Subcutaneous abdominal adipose tissue (tissue), 5 donors: ENCODE results near the gene FAM168A.

Experiments used
- H3K27ac ChIP-seq: one replicate; pipeline ENCODE4 v1.7.0; 2013; ENCODE audit warnings: low read depth, mild to moderate bottlenecking, inconsistent platforms, low read length, moderate library complexity
- H3K27me3 ChIP-seq, 5 donors: one replicate each; pipeline ENCODE4 v1.7.0; 2013; ENCODE audit warnings: low read length in 5 of 5, inconsistent platforms in 1 of 5; ENCODE audit not compliant: control insufficient read depth in 5 of 5, insufficient read depth in 4 of 5
- H3K36me3 ChIP-seq, 5 donors: one replicate each; pipeline ENCODE4 v1.7.0; 2013; ENCODE audit warnings: low read length in 5 of 5; ENCODE audit not compliant: control insufficient read depth in 5 of 5, insufficient read depth in 5 of 5
- H3K4me1 ChIP-seq, 5 donors: one replicate each; pipeline ENCODE4 v1.7.0; 2013; ENCODE audit warnings: low read length in 5 of 5, mild to moderate bottlenecking in 3 of 5, moderate library complexity in 1 of 5; ENCODE audit not compliant: control insufficient read depth in 5 of 5, insufficient read depth in 5 of 5
- H3K4me3 ChIP-seq, 5 donors: one replicate each; pipeline ENCODE4 v1.7.0; 2013; ENCODE audit warnings: low read length in 5 of 5, low read depth in 1 of 5
- H3K9ac ChIP-seq, 5 donors: one replicate each; pipeline ENCODE4 v1.7.0; 2013; ENCODE audit warnings: low read length in 5 of 5, mild to moderate bottlenecking in 4 of 5, moderate library complexity in 3 of 5
- H3K9me3 ChIP-seq, 5 donors: one replicate each; pipeline ENCODE4 v1.7.0; 2013; ENCODE audit warnings: low read length in 5 of 5; ENCODE audit not compliant: control insufficient read depth in 5 of 5
- donor health status: healthy.
- donor health status: healthy.
- donor health status: healthy.
- donor health status: healthy.
- donor health status: healthy.

FAM168A gene

DNA sequence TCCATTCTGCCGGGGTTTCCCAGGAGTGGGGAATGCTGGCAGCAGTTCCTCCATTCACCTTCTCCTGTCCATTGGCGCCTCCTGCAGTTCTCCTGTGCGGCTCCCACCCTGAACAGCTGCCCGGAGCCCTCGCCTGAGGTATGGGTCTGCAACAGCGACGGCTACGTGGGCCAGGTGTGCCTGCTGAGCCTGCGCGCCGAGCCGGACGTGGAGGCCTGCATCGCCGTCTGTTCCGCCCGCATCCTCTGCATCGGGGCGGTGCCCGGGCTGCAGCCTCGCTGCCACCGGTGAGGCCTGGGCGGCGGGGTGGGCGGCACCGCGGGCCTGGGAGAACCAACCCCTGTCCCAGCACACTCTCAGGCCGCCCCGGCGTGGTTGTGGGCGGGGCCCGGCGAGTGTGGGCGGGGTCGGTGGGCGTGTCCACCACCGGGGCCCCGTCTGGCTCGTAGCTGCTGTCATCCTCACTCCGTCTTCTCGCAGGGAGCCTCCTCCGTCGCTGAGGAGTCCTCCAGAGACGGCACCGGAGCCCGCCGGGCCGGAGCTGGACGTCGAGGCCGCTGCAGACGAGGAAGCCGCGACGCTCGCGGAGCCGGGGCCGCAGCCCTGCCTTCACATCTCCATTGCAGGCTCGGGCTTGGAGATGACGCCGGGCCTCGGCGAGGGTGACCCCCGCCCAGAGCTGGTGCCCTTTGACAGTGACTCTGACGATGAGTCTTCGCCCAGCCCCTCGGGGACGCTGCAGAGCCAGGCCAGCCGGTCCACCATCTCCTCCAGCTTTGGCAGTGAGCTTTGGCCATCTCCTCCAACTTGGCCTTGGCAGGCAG, 235.7 kb downstream of the FAM168A start:
- H3K4me3 ChIP-seq = no peak overlapping the region
- no peaks in the 10 kb centered on the region for H3K27me3 ChIP-seq
- H3K4me1 ChIP-seq = peaks cover 2 to 29% (median 20%) of the 10 kb centered on the region in 5 donors
- no peak overlapping the region for H3K27ac ChIP-seq
- H3K9me3 ChIP-seq = no peaks in the 10 kb centered on the region
- H3K36me3 ChIP-seq = peaks cover 0 to 74% (median 63%) of the 10 kb centered on the region in 5 donors
- H3K9ac ChIP-seq = no peak overlapping the region

DNA sequence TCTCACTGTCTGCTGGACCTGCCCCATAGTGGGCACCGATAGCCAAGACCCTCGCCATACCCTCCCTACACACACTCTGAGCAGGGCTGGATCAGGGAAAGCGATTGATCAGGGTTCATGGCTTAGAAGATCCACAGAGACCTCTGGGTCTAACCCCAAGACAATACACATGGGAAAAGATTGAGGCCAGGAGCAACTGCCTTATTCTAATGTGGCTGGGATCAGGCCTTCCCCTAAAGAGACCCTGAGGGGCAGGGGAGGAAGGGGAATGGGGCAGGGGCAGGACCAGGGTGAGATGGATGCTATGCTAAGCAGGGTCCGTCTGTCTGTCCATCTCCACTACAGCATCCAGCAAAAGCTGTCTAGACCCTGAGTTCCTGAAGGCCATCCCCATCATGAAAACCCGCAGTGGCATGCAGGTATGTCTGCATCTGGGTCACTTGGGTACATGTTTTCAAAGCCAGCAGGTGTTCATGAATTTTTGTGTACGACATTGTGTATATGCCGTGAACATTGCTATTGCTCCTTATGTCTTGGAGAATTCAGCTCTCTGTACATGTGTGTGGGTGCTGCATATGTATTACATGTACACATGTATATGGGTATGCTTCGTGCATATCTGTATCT, 237.1 kb downstream of the FAM168A start:
- H3K27me3 ChIP-seq = no peaks in the 10 kb centered on the region
- no peak overlapping the region for H3K9ac ChIP-seq
- no peak overlapping the region for H3K27ac ChIP-seq
- no peaks in the 10 kb centered on the region for H3K9me3 ChIP-seq
- no peak overlapping the region for H3K4me3 ChIP-seq
- H3K4me1 ChIP-seq = peaks cover 0 to 21% (median 17%) of the 10 kb centered on the region in 5 donors
- H3K36me3 ChIP-seq = peaks cover 0 to 82% (median 72%) of the 10 kb centered on the region in 5 donors

- Histone ChIP-seq H3K27ac (peak overlapping the region; percentile 65), H3K4me1 (peaks cover 0 to 18% (median 17%) of the 10 kb centered on the region in 5 donors), H3K4me3 (peak overlapping the region in 1 of 5 donors; percentile 13), H3K27me3 (no peaks in the 10 kb centered on the region), H3K9me3 (no peaks in the 10 kb centered on the region), H3K9ac (peak overlapping the region in 2 of 5 donors; percentile 48 to 57), H3K36me3 (peaks cover 0 to 82% (median 72%) of the 10 kb centered on the region in 5 donors)
Observed at GRCh38 chr11:73359930-73360742, 237.8 kb downstream of the FAM168A start.

- H3K36me3 ChIP-seq = peaks cover 0 to 78% (median 64%) of the 10 kb centered on the region in 5 donors
- peak overlapping the region in 2 of 5 donors; percentile 13 to 15 for H3K4me3 ChIP-seq
- H3K4me1 ChIP-seq = peaks cover 0 to 18% (median 17%) of the 10 kb centered on the region in 5 donors
- no peaks in the 10 kb centered on the region for H3K27me3 ChIP-seq
- H3K9ac ChIP-seq = peak overlapping the region in 1 of 5 donors; percentile 57
- peak overlapping the region; percentile 65 for H3K27ac ChIP-seq
- no peaks in the 10 kb centered on the region for H3K9me3 ChIP-seq
Observed at GRCh38 chr11:73359341-73359740, 238.6 kb downstream of the FAM168A start.

DNA sequence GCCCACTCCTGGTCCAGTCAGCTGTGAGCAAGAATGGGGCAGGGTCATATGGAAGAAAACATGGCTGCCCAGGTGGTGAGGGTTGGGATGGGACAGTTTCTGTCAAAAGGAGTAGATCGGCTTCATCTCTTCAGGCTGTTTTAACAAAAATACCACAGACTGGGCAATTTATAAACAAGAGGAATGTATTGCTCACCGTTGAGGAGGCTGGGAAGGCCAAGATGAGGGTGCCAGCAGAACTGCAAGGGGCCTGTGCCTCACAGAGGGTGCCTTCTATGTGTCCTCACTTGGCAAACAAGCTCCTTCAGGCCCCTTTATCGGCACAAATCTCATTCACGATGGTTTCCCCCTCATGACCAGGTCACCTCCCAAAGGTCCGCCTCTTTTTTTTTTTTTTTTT, 239.8 kb downstream of the FAM168A start:
- peaks cover 0 to 70% (median 56%) of the 10 kb centered on the region in 5 donors for H3K36me3 ChIP-seq
- H3K9me3 ChIP-seq = no peaks in the 10 kb centered on the region
- H3K27ac ChIP-seq = no peak overlapping the region
- H3K4me3 ChIP-seq = no peak overlapping the region
- no peak overlapping the region for H3K9ac ChIP-seq
- H3K4me1 ChIP-seq = peaks cover 0 to 18% (median 17%) of the 10 kb centered on the region in 5 donors
- no peaks in the 10 kb centered on the region for H3K27me3 ChIP-seq

DNA sequence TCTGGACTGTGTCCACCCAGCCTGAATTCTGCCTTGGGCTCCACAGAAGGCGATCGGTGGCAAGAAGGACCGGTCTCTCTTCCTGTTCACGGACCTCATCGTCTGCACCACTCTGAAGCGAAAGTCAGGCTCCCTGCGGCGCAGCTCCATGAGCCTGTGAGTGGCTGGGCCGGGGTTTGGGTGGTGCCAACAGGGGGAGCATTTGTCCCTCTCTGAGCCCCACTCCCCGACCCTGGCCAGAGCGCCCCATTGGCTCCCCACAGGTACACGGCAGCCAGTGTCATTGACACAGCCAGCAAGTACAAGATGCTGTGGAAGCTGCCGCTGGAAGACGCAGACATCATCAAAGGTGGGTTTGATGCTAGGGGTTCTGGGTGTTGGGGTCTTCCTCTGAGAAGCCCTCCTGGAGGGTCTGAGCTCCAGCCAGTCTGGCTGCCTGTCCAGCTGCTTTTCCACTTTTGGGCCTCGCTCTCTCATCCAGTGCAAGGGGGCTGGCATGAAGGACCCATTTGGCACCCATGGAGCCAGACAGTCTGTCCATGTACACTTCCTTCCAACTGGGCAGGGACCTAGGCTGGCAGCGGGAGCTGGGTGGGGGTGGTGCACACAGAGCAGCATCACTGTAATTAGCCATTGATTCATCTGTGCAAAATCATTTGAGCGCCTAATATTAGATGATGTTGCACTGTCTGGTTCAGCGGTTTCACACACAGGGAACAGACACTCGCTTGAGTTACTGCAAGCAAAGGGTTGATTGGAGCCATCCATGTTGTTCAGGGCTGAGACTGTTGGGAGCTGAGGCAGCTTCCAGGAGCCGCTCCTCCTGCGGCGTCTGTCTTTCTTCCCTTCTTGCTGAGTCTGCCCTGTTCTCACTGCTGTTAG, 240.7 kb downstream of the FAM168A start:
- peaks cover 0 to 18% (median 17%) of the 10 kb centered on the region in 5 donors for H3K4me1 ChIP-seq
- H3K4me3 ChIP-seq = no peak overlapping the region
- no peaks in the 10 kb centered on the region for H3K9me3 ChIP-seq
- H3K36me3 ChIP-seq = peaks cover 0 to 69% (median 53%) of the 10 kb centered on the region in 5 donors
- no peak overlapping the region for H3K9ac ChIP-seq
- no peaks in the 10 kb centered on the region for H3K27me3 ChIP-seq
- no peak overlapping the region for H3K27ac ChIP-seq

- no peak overlapping the region for H3K27ac ChIP-seq
Observed at GRCh38 chr11:73355109-73355508, 242.8 kb downstream of the FAM168A start.

GRCh38 chr11:73353422-73353821, 244.5 kb downstream of the FAM168A start:
- Histone ChIP-seq H3K4me1 (peaks cover 0 to 5% (median 0%) of the 10 kb centered on the region in 5 donors), H3K36me3 (peaks cover 0 to 51% (median 35%) of the 10 kb centered on the region in 5 donors), H3K9me3 (no peaks in the 10 kb centered on the region), H3K9ac (no peak overlapping the region), H3K4me3 (no peak overlapping the region), H3K27ac (no peak overlapping the region), H3K27me3 (no peaks in the 10 kb centered on the region)

More at GRCh38 chr11:73355109-73355508, 242.8 kb downstream of the FAM168A start:
- H3K4me3 ChIP-seq = no peak overlapping the region
- H3K4me1 ChIP-seq = peaks cover 0 to 19% (median 16%) of the 10 kb centered on the region in 5 donors
- H3K9me3 ChIP-seq = no peaks in the 10 kb centered on the region
- H3K9ac ChIP-seq = no peak overlapping the region
- peaks cover 0 to 48% (median 38%) of the 10 kb centered on the region in 5 donors for H3K36me3 ChIP-seq
- H3K27me3 ChIP-seq = no peaks in the 10 kb centered on the region
